ENCODE measurements around the gene CBL. TPM values are rescaled to one million over a fixed set of nuclear protein-coding genes. Genes with fewer than 3 reads are reported as not detected.

CBL gene
- total RNA-seq, 2 experiments from 2014 or later, result 19.2 to 59.1 TPM

GRCh38 chr11:119341222-119342022 is 135.3 kb downstream of the CBL start:
- H3K27ac ChIP-seq (ENCODE audit: low read depth, low read length, poor library complexity, severe bottlenecking), result no peak overlapping the region
- H3K9me2 ChIP-seq (ENCODE audit: insufficient read depth, low read length), result no peaks in the 10 kb centered on the region
- peaks cover 33% of the 10 kb centered on the region for H3K4me1 ChIP-seq (ENCODE audit: insufficient read depth, low read length, poor library complexity, severe bottlenecking)
- H3K9me3 ChIP-seq (ENCODE audit: low read length), result no peaks in the 10 kb centered on the region
- DNase-seq (ENCODE audit: low spot score), result no peak
- no peaks in the 10 kb centered on the region for H4K20me1 ChIP-seq (ENCODE audit: insufficient read depth, low read length)
- H3K4me2 ChIP-seq (ENCODE audit: low read length), result no peak overlapping the region
- no peaks in the 10 kb centered on the region for H3K79me2 ChIP-seq (ENCODE audit: insufficient read depth, low read depth, low read length)
- TF ChIP-seq EZH2phosphoT487 (IDR thresholded peaks at IDR 0.05; ENCODE audit: borderline replicate concordance, low read depth, low read length), result no peak
- TF ChIP-seq, protein P1, sequence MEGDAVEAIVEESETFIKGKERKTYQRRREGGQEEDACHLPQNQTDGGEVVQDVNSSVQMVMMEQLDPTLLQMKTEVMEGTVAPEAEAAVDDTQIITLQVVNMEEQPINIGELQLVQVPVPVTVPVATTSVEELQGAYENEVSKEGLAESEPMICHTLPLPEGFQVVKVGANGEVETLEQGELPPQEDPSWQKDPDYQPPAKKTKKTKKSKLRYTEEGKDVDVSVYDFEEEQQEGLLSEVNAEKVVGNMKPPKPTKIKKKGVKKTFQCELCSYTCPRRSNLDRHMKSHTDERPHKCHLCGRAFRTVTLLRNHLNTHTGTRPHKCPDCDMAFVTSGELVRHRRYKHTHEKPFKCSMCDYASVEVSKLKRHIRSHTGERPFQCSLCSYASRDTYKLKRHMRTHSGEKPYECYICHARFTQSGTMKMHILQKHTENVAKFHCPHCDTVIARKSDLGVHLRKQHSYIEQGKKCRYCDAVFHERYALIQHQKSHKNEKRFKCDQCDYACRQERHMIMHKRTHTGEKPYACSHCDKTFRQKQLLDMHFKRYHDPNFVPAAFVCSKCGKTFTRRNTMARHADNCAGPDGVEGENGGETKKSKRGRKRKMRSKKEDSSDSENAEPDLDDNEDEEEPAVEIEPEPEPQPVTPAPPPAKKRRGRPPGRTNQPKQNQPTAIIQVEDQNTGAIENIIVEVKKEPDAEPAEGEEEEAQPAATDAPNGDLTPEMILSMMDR (conservative IDR thresholded peaks at IDR 0.05; ENCODE audit: low read length), result no peak
- peaks cover 3% of the 10 kb centered on the region; the same call in 1 of the 2 replicates for H3K36me3 ChIP-seq (ENCODE audit: insufficient read depth, low read length)
- BruUV-seq (replicated peaks), result no TSS peak
- intact Hi-C loops (cut with micrococcal nuclease; ENCODE audit: unreplicated experiment), result no loop called here
- H2AFZ ChIP-seq (ENCODE audit: low read length), result no peak overlapping the region
- ChIA-PET POLR2A (interaction anchor here (0.8 kb wide), 1 partner anchor 64 kb away, joined by 4 read pairs; no protein-coding TSS in a partner anchor), CTCF (ENCODE audit: unreplicated experiment) (interaction anchor here (1.1 to 1.3 kb wide), 2 partner anchors 9 to 15 kb away, joined by 4 to 6 read pairs; no protein-coding TSS in a partner anchor)
- H3K4me3 ChIP-seq (ENCODE audit: low read depth, low read length, poor library complexity, severe bottlenecking), result no peak overlapping the region

- POLR2A ChIA-PET, result no interaction called here
- no peak overlapping the region for H3K27ac ChIP-seq (ENCODE audit: low read depth, low read length, poor library complexity, severe bottlenecking)
- CTCF ChIA-PET (ENCODE audit: unreplicated experiment), result no interaction called here
- H2AFZ ChIP-seq (ENCODE audit: low read length), result no peak overlapping the region
- no peak overlapping the region for H3K4me2 ChIP-seq (ENCODE audit: low read length)
- no peak overlapping the region for H3K4me3 ChIP-seq (ENCODE audit: low read depth, low read length, poor library complexity, severe bottlenecking)
- no peaks in the 10 kb centered on the region for H3K9me3 ChIP-seq (ENCODE audit: low read length)
- TF ChIP-seq, protein P1 (conservative IDR thresholded peaks at IDR 0.05; ENCODE audit: low read length), result no peak
- TF ChIP-seq EZH2phosphoT487 (IDR thresholded peaks at IDR 0.05; ENCODE audit: borderline replicate concordance, low read depth, low read length), result no peak
- no peak for DNase-seq (ENCODE audit: low spot score)
- H3K4me1 ChIP-seq (ENCODE audit: insufficient read depth, low read length, poor library complexity, severe bottlenecking), result peaks cover 29% of the 10 kb centered on the region
- no peaks in the 10 kb centered on the region for H3K9me2 ChIP-seq (ENCODE audit: insufficient read depth, low read length)
- intact Hi-C loops (cut with micrococcal nuclease; ENCODE audit: unreplicated experiment), result no loop called here
- BruUV-seq (replicated peaks), result no TSS peak
- no peaks in the 10 kb centered on the region for H4K20me1 ChIP-seq (ENCODE audit: insufficient read depth, low read length)
- H3K36me3 ChIP-seq (ENCODE audit: insufficient read depth, low read length), result no peaks in the 10 kb centered on the region
- H3K79me2 ChIP-seq (ENCODE audit: insufficient read depth, low read depth, low read length), result no peaks in the 10 kb centered on the region
These were observed 135.8 kb downstream of the CBL start for GRCh38 chr11:119342023-119342300.

- Histone ChIP-seq H2AFZ (ENCODE audit: low read length) (no peak overlapping the region), H3K9me3 (ENCODE audit: low read length) (no peaks in the 10 kb centered on the region), H3K4me3 (ENCODE audit: low read depth, low read length, poor library complexity, severe bottlenecking) (no peak overlapping the region), H4K20me1 (ENCODE audit: insufficient read depth, low read length) (no peaks in the 10 kb centered on the region), H3K36me3 (ENCODE audit: insufficient read depth, low read length) (no peaks in the 10 kb centered on the region), H3K4me2 (ENCODE audit: low read length) (no peak overlapping the region), H3K9me2 (ENCODE audit: insufficient read depth, low read length) (no peaks in the 10 kb centered on the region), H3K27ac (ENCODE audit: low read depth, low read length, poor library complexity, severe bottlenecking) (no peak overlapping the region), H3K79me2 (ENCODE audit: insufficient read depth, low read depth, low read length) (no peaks in the 10 kb centered on the region), H3K4me1 (ENCODE audit: insufficient read depth, low read length, poor library complexity, severe bottlenecking) (peaks cover 23% of the 10 kb centered on the region)
- ChIA-PET POLR2A (no interaction called here), CTCF (ENCODE audit: unreplicated experiment) (no interaction called here)
- intact Hi-C loops (cut with micrococcal nuclease; ENCODE audit: unreplicated experiment), result no loop called here
- TF ChIP-seq, protein P1 (conservative IDR thresholded peaks at IDR 0.05; ENCODE audit: low read length), result no peak
- TF ChIP-seq EZH2phosphoT487 (IDR thresholded peaks at IDR 0.05; ENCODE audit: borderline replicate concordance, low read depth, low read length), result no peak
- BruUV-seq (replicated peaks), result no TSS peak
- DNase-seq (ENCODE audit: low spot score), result no peak
These were observed 136.4 kb downstream of the CBL start for GRCh38 chr11:119342362-119343130.
